ENCODE results near the gene APLP2. TPM values are rescaled to one million over a fixed set of nuclear protein-coding genes. Genes with fewer than 3 reads are reported as not detected.

APLP2 gene
- total and polyA plus RNA-seq, 12 donors = 115 to 414 (median 299) TPM

GRCh38 chr11:130133716-130134115 is 64.0 kb downstream of the APLP2 start:
- 76 to 77% methylated on average over 8 of the region's 8 CpGs for WGBS, 2 donors
- H3K27ac ChIP-seq = no peak overlapping the region
- DNase-seq (no peak), ATAC-seq (no peak)
- H3K4me3 ChIP-seq = no peak overlapping the region
- H3K36me3 ChIP-seq = peaks cover 0 to 95% (median 35%) of the 10 kb centered on the region in 9 donors
- intact Hi-C loops (cut with DNase I) = loop anchor here in 9 of 10 donors (1.0 to 10.0 kb wide), 9 partner anchors 61 to 211 kb away; partner anchors contain the start of gene PRDM10 (in 3 of the 9)
- H3K9me3 ChIP-seq = no peaks in the 10 kb centered on the region
- H3K4me1 ChIP-seq = peaks cover 0 to 13% (median under 1%) of the 10 kb centered on the region in 9 donors
- H3K27me3 ChIP-seq = no peaks in the 10 kb centered on the region
- no peak for TF ChIP-seq CTCF (IDR thresholded peaks at IDR 0.05)

GRCh38 chr11:130136107-130136506 is 66.4 kb downstream of the APLP2 start:
- peak overlapping the region in 2 of 10 donors; percentile 13 to 21 for H3K27ac ChIP-seq
- 40 to 63% methylated on average over 7 of the region's 7 CpGs for WGBS, 2 donors
- no peaks in the 10 kb centered on the region for H3K9me3 ChIP-seq
- no peak for TF ChIP-seq CTCF (IDR thresholded peaks at IDR 0.05)
- ATAC-seq = peak in 6 of 8 donors; percentile 31 to 43 (median 34)
- peaks cover 0 to 27% (median 11%) of the 10 kb centered on the region in 9 donors for H3K4me1 ChIP-seq
- no peak for DNase-seq
- intact Hi-C loops (cut with DNase I) = loop anchor here in 3 of 10 donors (5.0 to 10.0 kb wide), 2 partner anchors 134 to 141 kb away; partner anchors contain the start of gene PRDM10 (in 1 of the 3)
- no peak overlapping the region for H3K4me3 ChIP-seq
- peaks cover 0 to 90% (median 23%) of the 10 kb centered on the region in 9 donors for H3K36me3 ChIP-seq
- no peaks in the 10 kb centered on the region for H3K27me3 ChIP-seq

- DNase-seq (no peak), ATAC-seq (no peak)
- no peaks in the 10 kb centered on the region for H3K9me3 ChIP-seq
- peaks cover 0 to 95% (median 27%) of the 10 kb centered on the region in 9 donors for H3K36me3 ChIP-seq
- H3K4me3 ChIP-seq = no peak overlapping the region
- H3K27me3 ChIP-seq = no peaks in the 10 kb centered on the region
- no peak overlapping the region for H3K27ac ChIP-seq
- 90 to 91% methylated on average over 9 of the region's 9 CpGs for WGBS, 2 donors
- intact Hi-C loops (cut with DNase I) = loop anchor here in 3 of 10 donors (5.0 to 10.0 kb wide), 2 partner anchors 136 to 143 kb away; partner anchors contain the start of gene PRDM10 (in 1 of the 3)
- no peak for TF ChIP-seq CTCF (IDR thresholded peaks at IDR 0.05)
- peaks cover 0 to 38% (median 23%) of the 10 kb centered on the region in 9 donors for H3K4me1 ChIP-seq
These were observed 68.3 kb downstream of the APLP2 start for GRCh38 chr11:130137999-130138398.

- WGBS, 2 donors = 41 to 55% methylated on average over 13 of the region's 13 CpGs
- Histone ChIP-seq H3K27me3 (no peaks in the 10 kb centered on the region), H3K4me3 (no peak overlapping the region), H3K9me3 (no peaks in the 10 kb centered on the region), H3K36me3 (peaks cover 0 to 96% (median 27%) of the 10 kb centered on the region in 9 donors), H3K4me1 (peaks cover 0 to 38% (median 23%) of the 10 kb centered on the region in 9 donors), H3K27ac (peak overlapping the region in 7 of 10 donors; percentile 11 to 61 (median 48))
- intact Hi-C loops (cut with DNase I) = loop anchor here in 3 of 10 donors (5.0 to 10.0 kb wide), 2 partner anchors 137 to 145 kb away; partner anchors contain the start of gene PRDM10 (in 1 of the 3)
- no peak for DNase-seq
- ATAC-seq = peak in 7 of 8 donors; percentile 59 to 83 (median 74)
- no peak for TF ChIP-seq CTCF (IDR thresholded peaks at IDR 0.05)
These were observed 69.7 kb downstream of the APLP2 start for GRCh38 chr11:130139401-130139800.

Data from heart right ventricle (tissue), 16 donors.